HG02973 (cell line): Measurements from ENCODE around the gene ESPL1.

Experiments
- ATAC-seq: cut with Tn5 transposase; IDR thresholded peaks from one replicate; pipeline ENCODE4 v1.9.1; 2021; ENCODE audit warnings: moderate library complexity; ENCODE audit not compliant: unreplicated experiment

Gene ESPL1

GRCh38 chr12:53230108-53230845, 37.8 kb upstream of the ESPL1 start:
- ATAC-seq: no peak

DNA sequence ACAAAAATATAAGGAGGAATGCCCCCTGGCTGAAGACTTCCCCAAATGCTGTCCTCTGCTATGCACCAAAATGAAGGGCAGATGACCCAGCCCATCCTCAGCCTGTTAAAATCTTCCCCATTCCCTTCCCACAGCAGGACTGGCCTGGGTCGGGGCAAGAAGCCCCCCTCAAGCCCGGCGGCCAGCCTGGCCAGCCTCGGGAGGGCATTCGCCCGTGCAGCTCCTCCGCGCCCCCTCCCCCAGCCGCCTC, 36.5 kb upstream of the ESPL1 start:
- ATAC-seq: no peak

- ATAC-seq: no peak
Measured at GRCh38 chr12:53231921-53232645, 36.0 kb upstream of the ESPL1 start, which contains the start of gene RARG. Gene RARG (minus strand): TSS chr12:53232209. CDS start chr12:53227545, 4,664 bp downstream.

GRCh38 chr12:53232646-53233461, 35.2 kb upstream of the ESPL1 start:
- no peak for ATAC-seq

GRCh38 chr12:53233671-53234121, 34.4 kb upstream of the ESPL1 start:
- no peak for ATAC-seq

DNA sequence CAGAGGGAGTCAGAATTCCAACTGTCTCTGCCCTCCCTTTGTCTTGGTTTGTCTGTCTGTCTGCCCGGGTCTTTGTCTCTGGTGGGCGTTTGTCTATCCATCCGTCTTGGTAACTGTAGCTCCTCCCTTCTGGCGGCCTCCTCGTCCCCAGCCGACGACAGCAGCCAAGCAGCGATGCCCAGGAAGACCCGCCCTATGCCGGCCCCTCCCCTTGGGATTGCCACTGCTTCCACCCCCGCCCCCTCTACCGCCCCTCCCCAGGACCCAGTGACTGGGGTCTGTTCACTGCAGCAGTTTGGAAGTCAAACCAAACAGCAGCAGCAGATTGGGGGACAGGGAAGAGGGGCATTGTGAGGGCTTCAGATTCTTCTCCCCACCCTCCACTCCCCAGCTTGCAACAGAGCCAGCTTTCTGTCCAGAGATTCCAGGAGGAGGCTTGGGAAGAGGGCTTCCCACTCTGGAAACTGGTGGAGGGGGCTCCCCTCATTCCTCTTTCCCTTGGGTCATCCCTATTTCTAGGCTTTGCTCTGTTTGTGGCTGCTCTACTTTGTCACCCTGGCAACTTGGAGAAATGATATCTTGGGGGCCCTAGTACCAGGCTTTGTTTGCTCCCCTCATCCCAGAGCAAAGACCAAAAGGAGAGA, 33.7 kb upstream of the ESPL1 start:
- ATAC-seq: no peak

DNA sequence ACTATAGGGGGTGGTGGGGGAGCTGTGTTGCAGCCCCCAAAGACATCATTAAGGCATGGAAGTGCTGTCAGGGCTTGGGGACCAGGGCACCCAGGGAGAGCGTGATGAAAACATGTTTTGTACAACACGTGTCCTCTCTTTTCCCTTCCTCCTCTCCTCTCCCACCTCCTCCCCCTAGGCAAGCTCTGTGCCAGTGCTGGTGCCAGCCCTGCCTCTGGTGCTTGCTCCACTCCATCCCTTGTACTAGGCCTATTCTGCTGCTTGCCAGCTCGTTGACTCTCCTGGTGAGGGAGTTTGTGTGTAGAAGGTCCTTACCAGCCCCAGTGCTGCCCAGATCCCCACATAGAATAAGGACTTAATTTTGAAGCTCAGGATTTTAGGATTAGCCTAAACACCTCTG, 32.9 kb upstream of the ESPL1 start:
- ATAC-seq: no peak

GRCh38 chr12:53235742-53236442, 32.2 kb upstream of the ESPL1 start:
- ATAC-seq: no peak

DNA sequence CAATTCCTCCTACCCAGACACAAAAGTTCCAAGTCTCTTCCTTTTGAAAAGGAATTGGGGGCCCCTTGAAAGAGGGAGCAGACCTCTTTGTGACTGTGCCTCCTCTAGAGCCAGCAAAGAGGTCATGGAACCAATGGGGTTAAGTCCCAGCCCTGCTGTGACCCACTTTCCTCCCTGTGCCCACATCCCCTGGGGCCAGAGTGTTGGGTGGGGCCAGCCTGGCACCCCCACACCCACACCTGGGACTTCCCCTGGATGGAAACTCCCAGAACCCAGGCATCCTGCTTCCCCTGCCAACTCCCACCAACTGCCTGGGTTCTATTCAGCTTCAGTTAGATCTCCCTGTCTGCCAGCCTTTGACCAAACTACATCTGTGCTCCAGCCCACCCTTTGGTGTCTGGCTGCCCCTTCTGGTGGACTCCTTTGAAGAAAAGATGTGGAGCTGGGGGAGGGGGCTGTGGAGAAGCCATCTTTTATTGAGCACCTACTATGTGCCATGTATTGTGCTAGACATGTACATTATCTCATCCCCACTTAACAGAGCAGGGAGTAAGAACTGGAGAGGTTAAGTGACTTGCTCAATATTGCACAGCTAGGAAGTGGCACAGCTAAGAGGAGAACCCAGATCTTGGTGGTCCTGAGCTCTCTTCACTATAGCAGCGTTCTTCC, 31.5 kb upstream of the ESPL1 start:
- ATAC-seq: no peak

GRCh38 chr12:53239643-53240258, 28.3 kb upstream of the ESPL1 start:
- no peak for ATAC-seq

DNA sequence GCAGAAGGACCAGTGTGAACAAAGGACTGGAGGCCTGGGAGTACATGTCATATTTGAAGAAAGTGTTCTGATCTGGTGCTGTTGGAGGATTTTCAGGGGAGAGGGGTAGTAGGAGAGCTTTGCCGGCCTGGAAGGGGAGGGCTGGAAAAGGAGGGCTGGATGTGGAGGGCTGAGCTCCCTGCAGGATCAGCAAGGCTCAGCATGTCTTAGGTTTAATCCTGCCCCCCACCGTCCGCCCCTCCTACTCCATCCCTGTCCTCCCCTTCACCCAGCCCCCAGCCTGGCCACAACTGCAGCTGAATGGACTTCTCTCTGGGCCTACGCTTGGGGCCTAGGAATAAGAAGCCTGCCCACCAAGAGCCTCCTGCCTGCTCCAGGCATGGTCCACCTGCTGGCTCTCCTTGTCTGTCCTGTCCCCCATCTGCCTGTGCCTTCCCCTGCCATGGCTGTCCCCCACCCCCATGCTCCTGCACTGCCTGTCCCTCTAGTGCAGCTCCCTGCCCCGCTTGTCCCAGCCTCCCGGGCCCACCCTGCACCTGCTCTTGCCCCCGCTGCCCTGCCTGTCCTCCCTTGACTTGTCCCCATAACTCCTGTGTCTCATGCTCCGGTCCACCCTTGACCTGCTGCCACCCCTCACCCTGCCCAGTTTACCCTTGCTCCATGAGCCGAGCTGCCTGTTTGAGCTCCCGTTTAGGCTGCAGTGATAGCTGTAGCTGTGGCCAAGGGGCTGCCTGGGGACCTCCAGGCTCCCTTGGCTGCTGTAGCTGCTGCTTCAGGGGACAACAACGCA, 26.3 kb upstream of the ESPL1 start:
- no peak for ATAC-seq

DNA sequence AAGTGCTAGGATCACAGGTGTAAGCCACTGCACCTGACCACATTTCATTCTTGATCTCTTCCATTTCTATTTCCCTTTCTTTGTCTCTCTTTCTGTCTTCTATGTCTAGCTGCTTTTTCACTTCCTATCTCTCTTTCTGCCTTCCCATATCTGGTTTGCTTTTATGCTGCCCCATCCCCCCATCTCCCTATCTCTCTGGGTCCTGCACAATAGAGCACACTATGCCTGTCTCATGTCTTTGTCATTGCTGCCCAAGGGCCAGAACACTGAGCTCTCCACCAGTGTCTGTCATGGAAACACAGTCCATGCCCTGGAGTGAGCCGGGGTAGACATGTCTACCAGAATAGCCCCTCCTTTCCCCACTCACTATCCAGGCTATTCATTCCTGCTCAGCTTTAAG, 23.8 kb upstream of the ESPL1 start:
- no peak for ATAC-seq

GRCh38 chr12:53245286-53245685, 22.8 kb upstream of the ESPL1 start:
- no peak for ATAC-seq

GRCh38 chr12:53251477-53252348, 16.4 kb upstream of the ESPL1 start:
- peak; percentile 59 for ATAC-seq

DNA sequence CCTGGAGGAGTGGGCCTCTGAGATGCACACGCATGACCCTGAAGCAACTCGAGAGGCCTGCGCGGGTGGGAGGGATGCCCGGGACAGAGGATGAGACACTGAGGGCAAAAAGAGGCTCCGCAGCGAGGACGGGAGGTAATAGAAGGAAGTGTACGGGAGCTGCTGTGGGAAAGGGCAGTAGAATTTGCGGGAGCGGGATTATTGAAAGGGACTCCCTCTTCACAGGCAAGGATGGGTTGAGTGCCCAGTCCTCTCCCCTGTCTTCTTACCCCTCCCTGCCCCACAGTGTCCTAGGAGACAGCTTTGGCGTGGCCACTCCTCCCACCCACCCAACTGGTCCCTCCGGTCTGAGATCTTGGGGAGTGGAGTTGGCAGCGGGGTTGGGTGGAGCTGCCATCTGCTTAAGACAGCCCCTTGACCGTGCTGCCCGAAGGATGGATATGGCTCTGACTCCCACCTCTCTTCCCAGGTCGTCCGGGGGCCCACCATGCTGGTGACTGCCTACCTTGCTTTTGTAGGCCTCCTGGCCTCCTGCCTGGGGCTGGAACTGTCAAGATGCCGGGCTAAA, 15.7 kb upstream of the ESPL1 start:
- ATAC-seq: no peak

- ATAC-seq: no peak
Measured at GRCh38 chr12:53253298-53253697, 14.8 kb upstream of the ESPL1 start.

DNA sequence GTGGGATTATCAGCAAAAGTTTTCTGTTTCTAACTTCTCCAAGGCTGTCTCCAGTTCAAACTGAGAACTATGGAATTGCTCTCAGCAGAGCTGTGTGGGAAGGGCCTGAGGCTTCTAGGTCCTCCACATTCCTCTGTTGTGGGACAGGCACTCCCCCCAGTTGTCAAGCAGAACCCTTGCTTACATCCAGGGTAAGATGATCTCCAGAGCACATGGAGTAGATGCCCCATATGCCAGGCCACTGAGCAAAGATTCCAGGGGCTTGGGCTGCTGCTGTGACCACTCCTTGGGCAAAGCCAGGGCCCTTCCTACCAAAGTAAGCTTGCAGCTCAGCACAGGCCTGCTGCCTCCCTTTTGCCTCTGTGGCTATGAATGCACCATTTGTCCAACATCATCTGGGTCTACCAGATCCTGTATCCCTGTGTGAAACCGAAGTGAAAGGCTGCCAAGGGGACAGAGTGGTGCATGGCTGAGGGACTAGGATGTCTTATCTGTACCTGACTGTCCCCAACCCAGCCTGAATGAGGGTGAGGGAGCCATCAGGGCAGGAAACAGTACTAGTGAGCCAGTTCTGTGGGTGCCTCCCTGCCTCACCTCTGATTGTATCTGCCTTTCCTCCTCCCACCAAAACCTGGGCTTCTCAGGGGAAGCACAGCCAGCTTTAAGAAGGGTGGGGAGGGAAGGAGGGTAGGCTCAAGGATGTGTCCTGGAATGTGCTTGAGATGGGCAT, 13.1 kb upstream of the ESPL1 start:
- ATAC-seq: no peak
